GM10248 (cell line): Measurements from ENCODE around the gene SCLT1.

Source experiments
- CTCF ChIA-PET: fragments of 300-600 bp; sonication (Branson Sonifier 250); formaldehyde crosslinking; extraction: SDS; loops from one replicate; lab custom pipeline; 2021; ENCODE audit warnings: antibody characterized with exemption; lab: Yijun Ruan, JAX
- POLR2A ChIA-PET: fragments of 350-650 bp; sonication (Branson Sonifier 250); formaldehyde crosslinking; extraction: SDS; loops from one replicate; lab custom pipeline; 2020; ENCODE audit warnings: antibody characterized with exemption; lab: Yijun Ruan, JAX
- DNase-seq: peaks from one replicate; pipeline ENCODE4 v3.0.0; 2012; ENCODE audit errors: extremely low spot score
- TF ChIP-seq, protein P1 (sequence below): IDR thresholded peaks from 2 replicates; pipeline ENCODE4 v1.5.1; 2012; ENCODE audit warnings: mild to moderate bottlenecking, low read depth; ENCODE audit errors: extremely low read depth, missing control alignments, control extremely low read depth

The SCLT1 gene

GRCh38 chr4:128946916-128947315 is 146.4 kb downstream of the SCLT1 start:
- TF ChIP-seq, protein P1, sequence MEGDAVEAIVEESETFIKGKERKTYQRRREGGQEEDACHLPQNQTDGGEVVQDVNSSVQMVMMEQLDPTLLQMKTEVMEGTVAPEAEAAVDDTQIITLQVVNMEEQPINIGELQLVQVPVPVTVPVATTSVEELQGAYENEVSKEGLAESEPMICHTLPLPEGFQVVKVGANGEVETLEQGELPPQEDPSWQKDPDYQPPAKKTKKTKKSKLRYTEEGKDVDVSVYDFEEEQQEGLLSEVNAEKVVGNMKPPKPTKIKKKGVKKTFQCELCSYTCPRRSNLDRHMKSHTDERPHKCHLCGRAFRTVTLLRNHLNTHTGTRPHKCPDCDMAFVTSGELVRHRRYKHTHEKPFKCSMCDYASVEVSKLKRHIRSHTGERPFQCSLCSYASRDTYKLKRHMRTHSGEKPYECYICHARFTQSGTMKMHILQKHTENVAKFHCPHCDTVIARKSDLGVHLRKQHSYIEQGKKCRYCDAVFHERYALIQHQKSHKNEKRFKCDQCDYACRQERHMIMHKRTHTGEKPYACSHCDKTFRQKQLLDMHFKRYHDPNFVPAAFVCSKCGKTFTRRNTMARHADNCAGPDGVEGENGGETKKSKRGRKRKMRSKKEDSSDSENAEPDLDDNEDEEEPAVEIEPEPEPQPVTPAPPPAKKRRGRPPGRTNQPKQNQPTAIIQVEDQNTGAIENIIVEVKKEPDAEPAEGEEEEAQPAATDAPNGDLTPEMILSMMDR = no peak
- no peak for DNase-seq
- CTCF ChIA-PET = interaction anchor here (1.3 kb wide), 1 partner anchor 109 kb away, joined by 4 read pairs; no protein-coding TSS in a partner anchor
- POLR2A ChIA-PET = no interaction called here

DNA sequence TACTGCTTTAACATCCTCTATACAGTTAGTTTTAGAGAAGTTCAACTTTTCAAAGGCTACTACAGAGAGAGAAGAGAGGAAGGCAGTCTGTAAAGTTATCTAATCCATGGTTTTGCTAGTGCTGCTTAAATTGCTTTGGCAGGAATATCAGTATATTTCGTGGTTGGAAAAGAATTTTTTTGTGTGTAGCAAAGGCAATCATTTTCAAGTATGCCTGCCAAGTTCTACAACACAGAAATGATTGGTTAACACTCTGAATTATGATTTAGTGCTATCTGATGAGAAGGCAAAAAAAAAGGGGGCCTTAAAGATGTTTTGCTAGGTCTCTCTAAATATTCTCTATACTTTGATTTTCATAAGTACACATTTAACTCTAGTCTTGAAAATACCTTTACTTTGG is 150.7 kb downstream of the SCLT1 start:
- DNase-seq = no peak
- POLR2A ChIA-PET = no interaction called here
- TF ChIP-seq, protein P1 = no peak
- CTCF ChIA-PET = no interaction called here

DNA sequence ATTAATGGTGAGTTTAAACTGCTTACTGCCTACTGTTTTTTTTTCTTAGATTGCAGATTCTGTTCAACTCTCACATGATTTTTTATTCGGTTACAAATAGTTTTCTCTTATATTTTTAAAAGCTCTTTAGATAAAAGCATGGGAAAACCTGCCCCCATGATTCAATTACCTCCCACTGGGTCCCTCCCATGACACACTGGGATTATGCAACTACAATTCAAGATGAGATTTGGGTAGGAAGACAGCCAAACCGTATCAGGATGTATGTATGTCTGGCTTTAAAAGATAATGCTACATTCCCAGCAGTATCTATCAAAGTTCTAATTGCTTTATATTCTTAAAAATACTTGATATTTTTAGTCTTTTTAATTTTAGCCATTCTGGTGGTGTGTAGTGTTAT is 152.4 kb downstream of the SCLT1 start:
- ChIA-PET CTCF (no interaction called here), POLR2A (no interaction called here)
- DNase-seq = no peak
- TF ChIP-seq, protein P1 = no peak

DNA sequence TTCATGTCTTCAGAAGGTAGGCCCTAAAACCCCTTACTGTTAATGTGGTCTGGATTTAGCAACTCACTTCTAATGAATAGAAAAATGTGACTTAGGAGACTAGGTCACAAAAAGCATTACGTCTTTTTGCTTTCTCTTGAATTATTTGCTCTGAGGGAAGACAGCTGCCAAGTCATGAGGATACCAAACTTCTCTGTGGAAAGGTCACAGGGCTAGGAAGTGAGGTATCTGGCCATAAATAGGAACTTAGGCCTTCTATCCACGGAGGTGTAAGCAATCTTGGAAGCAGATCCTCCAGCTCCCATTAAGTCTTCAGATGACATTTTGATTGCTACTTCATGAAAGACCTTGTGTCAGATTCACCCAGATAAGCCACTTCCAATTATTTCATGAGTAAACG is 163.3 kb downstream of the SCLT1 start:
- ChIA-PET CTCF (no interaction called here), POLR2A (no interaction called here)
- TF ChIP-seq, protein P1 = no peak
- no peak for DNase-seq

- DNase-seq = no peak
- ChIA-PET CTCF (interaction anchor here (1.6 kb wide), 1 partner anchor 14 kb away, joined by 4 read pairs; no protein-coding TSS in a partner anchor), POLR2A (interaction anchor here (0.7 kb wide), 1 partner anchor 430 kb away, joined by 3 read pairs; no protein-coding TSS in a partner anchor)
- TF ChIP-seq, protein P1 = no peak
These were observed 168.4 kb downstream of the SCLT1 start for GRCh38 chr4:128924951-128925350.

- POLR2A ChIA-PET = no interaction called here
- TF ChIP-seq, protein P1 = no peak
- no peak for DNase-seq
- CTCF ChIA-PET = no interaction called here
These were observed 171.4 kb downstream of the SCLT1 start for GRCh38 chr4:128921954-128922353.
